Prostate gland (tissue), 2 donors: ENCODE measurements around the gene C10orf88. TPM values are rescaled to one million over a fixed set of nuclear protein-coding genes. Genes with fewer than 3 reads are reported as not detected.

Experiments used
- DNase-seq: peaks from one replicate; pipeline ENCODE4 v3.0.0-alpha.2; 2019; ENCODE audit warnings: low spot score
- H3K27ac ChIP-seq, 2 donors: fragments of 200-600 bp; sonication (generic); 2 replicates each; pipeline ENCODE4 v1.5.1; 2017 to 2019
- H3K27me3 ChIP-seq: fragments of 200-600 bp; sonication (generic); replicated peaks from 2 replicates; pipeline ENCODE4 v1.5.1; 2019; ENCODE audit not compliant: insufficient read depth
- H3K36me3 ChIP-seq, 2 donors: fragments of 200-600 bp; sonication (generic); 1 replicate in 1 of 2; 2 replicates in 1 of 2; pipeline versions ENCODE4 v1.5.1 to v1.8.1; 2017 to 2019
- H3K4me1 ChIP-seq: fragments of 200-600 bp; sonication (generic); replicated peaks from 2 replicates; pipeline ENCODE4 v1.5.1; 2019
- H3K4me3 ChIP-seq, 2 donors: fragments of 200-600 bp; sonication (generic); 2 replicates each; pipeline ENCODE4 v1.5.1; 2017 to 2019
- H3K9me3 ChIP-seq: fragments of 200-600 bp; sonication (generic); 2 replicates; pipeline ENCODE4 v1.5.1; 2017
- POLR2A ChIP-seq: fragments of 450-650 bp; IDR thresholded peaks from one replicate; pipeline ENCODE4 v1.6.1; 2016; ENCODE audit warnings: antibody characterized with exemption, mild to moderate bottlenecking
- POLR2AphosphoS5 ChIP-seq: sonication (generic); formaldehyde crosslinking; IDR thresholded peaks from one replicate; pipeline ENCODE4 v1.6.1; 2017; ENCODE audit warnings: antibody characterized with exemption
- WGBS: methylation state at CpG from one replicate; pipeline ENCODE4 v1.1.5; 2018; 5-methylcytosine and 5-hydroxymethylcytosine counted together
- intact Hi-C: fragments of 100-400 bp; cut with DNase I; formaldehyde crosslinking; loops from one replicate; pipeline ENCODE4 v1.14.2; 2022
- total RNA-seq, 2 donors: library from RNA; depleted of rRNA; stranded (reverse); fragments of >200 nt; gene quantifications; one replicate each; pipeline ENCODE4 v1.1.0, GENCODE V29; 2016
- TF ChIP-seq, protein P1 (sequence below), 4 experiments: fragments of 200-600 bp in 2 of 4; fragments of 450-650 bp in 2 of 4; sonication (generic) in 2 of 4; IDR thresholded peaks; 1 replicate in 3 of 4; 2 replicates in 1 of 4; pipeline ENCODE4 v1.5.1; 2016 to 2019; ENCODE audit warnings: antibody characterized with exemption in 4 of 4, mild to moderate bottlenecking in 2 of 4, moderate library complexity in 2 of 4

Gene C10orf88
- total RNA-seq, 2 donors from 2014 or later, result 6.6 to 15.2 TPM

- peak overlapping the region in 1 of 2 donors; percentile 92 for H3K27ac ChIP-seq
- no peak for DNase-seq
- no peaks in the 10 kb centered on the region for H3K36me3 ChIP-seq
- H3K4me3 ChIP-seq, result peak overlapping the region; percentile 75 to 76
- no peaks in the 10 kb centered on the region for H3K27me3 ChIP-seq
- TF ChIP-seq POLR2AphosphoS5, result no peak
- TF ChIP-seq, protein P1, sequence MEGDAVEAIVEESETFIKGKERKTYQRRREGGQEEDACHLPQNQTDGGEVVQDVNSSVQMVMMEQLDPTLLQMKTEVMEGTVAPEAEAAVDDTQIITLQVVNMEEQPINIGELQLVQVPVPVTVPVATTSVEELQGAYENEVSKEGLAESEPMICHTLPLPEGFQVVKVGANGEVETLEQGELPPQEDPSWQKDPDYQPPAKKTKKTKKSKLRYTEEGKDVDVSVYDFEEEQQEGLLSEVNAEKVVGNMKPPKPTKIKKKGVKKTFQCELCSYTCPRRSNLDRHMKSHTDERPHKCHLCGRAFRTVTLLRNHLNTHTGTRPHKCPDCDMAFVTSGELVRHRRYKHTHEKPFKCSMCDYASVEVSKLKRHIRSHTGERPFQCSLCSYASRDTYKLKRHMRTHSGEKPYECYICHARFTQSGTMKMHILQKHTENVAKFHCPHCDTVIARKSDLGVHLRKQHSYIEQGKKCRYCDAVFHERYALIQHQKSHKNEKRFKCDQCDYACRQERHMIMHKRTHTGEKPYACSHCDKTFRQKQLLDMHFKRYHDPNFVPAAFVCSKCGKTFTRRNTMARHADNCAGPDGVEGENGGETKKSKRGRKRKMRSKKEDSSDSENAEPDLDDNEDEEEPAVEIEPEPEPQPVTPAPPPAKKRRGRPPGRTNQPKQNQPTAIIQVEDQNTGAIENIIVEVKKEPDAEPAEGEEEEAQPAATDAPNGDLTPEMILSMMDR (IDR thresholded peaks at IDR 0.05), result peak in 1 of 4 experiments; percentile 23
- intact Hi-C loops, result no loop called here
- WGBS, result 14% methylated on average over 4 of the region's 4 CpGs
- H3K4me1 ChIP-seq, result no peaks in the 10 kb centered on the region
- H3K9me3 ChIP-seq, result no peaks in the 10 kb centered on the region
Measured at GRCh38 chr10:122981066-122981464, 27.0 kb upstream of the C10orf88 start.

- TF ChIP-seq, protein P1 (IDR thresholded peaks at IDR 0.05), result peak; percentile 81 to 98 (median 94)
- TF ChIP-seq POLR2AphosphoS5 (peak; percentile 84), POLR2A (peak; percentile 35)
- 1% methylated on average over 42 of the region's 73 CpGs for WGBS
- H3K4me3 ChIP-seq, result peak within 1 kb of the TSS; percentile 75 to 76
- peak; percentile 79 for DNase-seq
- no peaks in the 10 kb centered on the region for H3K36me3 ChIP-seq
- H3K4me1 ChIP-seq, result no peaks in the 10 kb centered on the region
- H3K27me3 ChIP-seq, result no peaks in the 10 kb centered on the region
- peak within 1 kb of the TSS; percentile 92 to 94 for H3K27ac ChIP-seq
- intact Hi-C loops, result loop anchor here (1.0 kb wide), 1 partner anchor 28 kb away; the partner anchor contains the start of gene IKZF5
- no peaks in the 10 kb centered on the region for H3K9me3 ChIP-seq
Measured at GRCh38 chr10:122980209-122981065, 26.4 kb upstream of the C10orf88 start, which contains the start of gene PSTK. PSTK (plus strand) TSS chr10:122980401; CDS start chr10:122980480, 79 bp downstream.

- H3K4me1 ChIP-seq, result no peaks in the 10 kb centered on the region
- H3K36me3 ChIP-seq, result no peaks in the 10 kb centered on the region
- no peak overlapping the region for H3K27ac ChIP-seq
- 64% methylated on average over 3 of the region's 3 CpGs for WGBS
- H3K4me3 ChIP-seq, result no peak overlapping the region
- H3K27me3 ChIP-seq, result no peaks in the 10 kb centered on the region
- no peak for TF ChIP-seq POLR2AphosphoS5
- TF ChIP-seq POLR2A, result no peak
- DNase-seq, result no peak
- intact Hi-C loops, result no loop called here
- no peaks in the 10 kb centered on the region for H3K9me3 ChIP-seq
Measured at GRCh38 chr10:122974543-122975064, 20.6 kb upstream of the C10orf88 start.

DNA sequence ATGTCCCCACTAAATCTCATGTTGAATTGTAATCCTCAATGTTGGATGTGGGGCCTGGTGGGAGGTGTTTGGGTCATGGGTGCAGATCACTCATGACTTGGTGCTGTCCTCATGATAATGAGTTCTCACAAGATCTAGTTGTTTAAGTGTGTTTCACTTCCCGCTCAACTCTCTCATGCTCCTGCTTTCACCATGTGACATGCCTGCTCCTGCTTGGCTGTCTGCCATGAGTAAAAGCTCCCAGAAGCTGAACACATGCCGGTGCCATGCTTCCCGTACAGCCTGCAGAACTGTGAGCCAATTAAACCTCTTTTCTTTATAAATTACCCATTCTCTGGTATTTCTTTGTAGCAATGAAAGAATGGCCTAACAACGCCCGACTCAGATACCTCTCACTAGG is 20.0 kb upstream of the C10orf88 start:
- intact Hi-C loops, result no loop called here
- no peaks in the 10 kb centered on the region for H3K36me3 ChIP-seq
- no peak for DNase-seq
- no peaks in the 10 kb centered on the region for H3K27me3 ChIP-seq
- H3K27ac ChIP-seq, result no peak overlapping the region
- H3K4me3 ChIP-seq, result no peak overlapping the region
- H3K9me3 ChIP-seq, result no peaks in the 10 kb centered on the region
- no peaks in the 10 kb centered on the region for H3K4me1 ChIP-seq
- WGBS, result 51% methylated on average over 5 of the region's 5 CpGs
- TF ChIP-seq POLR2AphosphoS5 (no peak), POLR2A (no peak)
- TF ChIP-seq, protein P1 (IDR thresholded peaks at IDR 0.05), result no peak

DNA sequence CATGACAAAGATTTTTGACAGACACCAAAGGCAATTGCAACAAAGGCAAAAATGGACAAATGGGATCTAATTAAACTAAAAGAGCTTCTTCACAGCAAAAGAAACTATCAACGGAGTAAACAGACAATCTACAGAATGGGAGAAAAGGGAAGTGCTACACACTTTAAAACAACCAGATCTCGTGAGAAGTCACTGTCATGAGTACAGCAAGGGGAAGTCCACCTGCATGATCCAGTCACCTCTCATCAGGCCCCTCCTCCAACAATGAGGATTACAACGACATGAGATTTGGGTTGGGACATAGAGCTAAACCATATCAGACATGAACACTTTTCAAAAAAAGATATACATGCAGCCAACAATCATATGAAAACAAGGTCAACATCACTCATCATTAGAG is 14.7 kb upstream of the C10orf88 start:
- Histone ChIP-seq H3K36me3 (no peaks in the 10 kb centered on the region), H3K9me3 (no peaks in the 10 kb centered on the region), H3K4me1 (no peaks in the 10 kb centered on the region), H3K27ac (no peak overlapping the region), H3K27me3 (no peaks in the 10 kb centered on the region), H3K4me3 (no peak overlapping the region)
- no peak for DNase-seq
- intact Hi-C loops, result no loop called here
- TF ChIP-seq POLR2A, result no peak
- TF ChIP-seq, protein P1 (IDR thresholded peaks at IDR 0.05), result no peak
- TF ChIP-seq POLR2AphosphoS5, result no peak
- WGBS, result 85% methylated on average over 3 of the region's 3 CpGs
